Measurements from ENCODE around the gene HDDC3. TPM values are rescaled to one million over a fixed set of nuclear protein-coding genes. Genes with fewer than 3 reads are reported as not detected.

HDDC3 gene
- total RNA-seq, 6 donors from 2014 or later = 5.0 to 19.3 (median 12.5) TPM

DNA sequence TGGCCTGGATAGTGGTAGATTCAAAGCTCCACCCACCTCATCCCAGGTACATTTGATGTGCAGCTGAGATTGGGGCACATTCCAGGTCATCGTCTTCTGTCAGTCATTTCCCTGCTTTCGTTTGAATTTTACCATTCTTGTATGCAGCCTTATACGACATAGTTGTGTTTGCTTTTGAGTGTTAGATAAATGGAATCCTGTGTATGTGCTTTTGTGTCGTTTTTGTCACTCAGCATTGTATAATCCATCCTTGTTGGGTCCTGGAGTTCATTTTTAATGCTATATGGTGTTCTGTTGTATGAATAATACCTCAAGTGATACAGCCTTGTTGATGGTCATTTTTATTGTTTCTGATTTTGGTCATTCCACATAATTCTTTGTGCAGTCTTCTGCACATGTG lies 29.7 kb upstream of the HDDC3 start:
- H3K4me1 ChIP-seq = peaks cover 6 to 10% (median 8%) of the 10 kb centered on the region in 4 donors
- ATAC-seq (ENCODE audit: low FRiP score in 2 of 2) = no peak
- no peak for DNase-seq
- no peaks in the 10 kb centered on the region for H3K27me3 ChIP-seq
- H3K36me3 ChIP-seq = peaks cover 0 to 40% (median 16%) of the 10 kb centered on the region in 4 donors
- H3K27ac ChIP-seq = no peak overlapping the region
- TF ChIP-seq POLR2A (IDR thresholded peaks at IDR 0.05) = no peak
- TF ChIP-seq POLR2AphosphoS5 (IDR thresholded peaks at IDR 0.05) = no peak
- TF ChIP-seq, protein P1, sequence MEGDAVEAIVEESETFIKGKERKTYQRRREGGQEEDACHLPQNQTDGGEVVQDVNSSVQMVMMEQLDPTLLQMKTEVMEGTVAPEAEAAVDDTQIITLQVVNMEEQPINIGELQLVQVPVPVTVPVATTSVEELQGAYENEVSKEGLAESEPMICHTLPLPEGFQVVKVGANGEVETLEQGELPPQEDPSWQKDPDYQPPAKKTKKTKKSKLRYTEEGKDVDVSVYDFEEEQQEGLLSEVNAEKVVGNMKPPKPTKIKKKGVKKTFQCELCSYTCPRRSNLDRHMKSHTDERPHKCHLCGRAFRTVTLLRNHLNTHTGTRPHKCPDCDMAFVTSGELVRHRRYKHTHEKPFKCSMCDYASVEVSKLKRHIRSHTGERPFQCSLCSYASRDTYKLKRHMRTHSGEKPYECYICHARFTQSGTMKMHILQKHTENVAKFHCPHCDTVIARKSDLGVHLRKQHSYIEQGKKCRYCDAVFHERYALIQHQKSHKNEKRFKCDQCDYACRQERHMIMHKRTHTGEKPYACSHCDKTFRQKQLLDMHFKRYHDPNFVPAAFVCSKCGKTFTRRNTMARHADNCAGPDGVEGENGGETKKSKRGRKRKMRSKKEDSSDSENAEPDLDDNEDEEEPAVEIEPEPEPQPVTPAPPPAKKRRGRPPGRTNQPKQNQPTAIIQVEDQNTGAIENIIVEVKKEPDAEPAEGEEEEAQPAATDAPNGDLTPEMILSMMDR (IDR thresholded peaks at IDR 0.05) = no peak
- TF ChIP-seq EP300 (IDR thresholded peaks at IDR 0.05) = no peak
- H3K9me3 ChIP-seq = no peaks in the 10 kb centered on the region
- no peak overlapping the region for H3K4me3 ChIP-seq
- WGBS, 2 donors = 83 to 87% methylated on average over 4 of the region's 4 CpGs

DNA sequence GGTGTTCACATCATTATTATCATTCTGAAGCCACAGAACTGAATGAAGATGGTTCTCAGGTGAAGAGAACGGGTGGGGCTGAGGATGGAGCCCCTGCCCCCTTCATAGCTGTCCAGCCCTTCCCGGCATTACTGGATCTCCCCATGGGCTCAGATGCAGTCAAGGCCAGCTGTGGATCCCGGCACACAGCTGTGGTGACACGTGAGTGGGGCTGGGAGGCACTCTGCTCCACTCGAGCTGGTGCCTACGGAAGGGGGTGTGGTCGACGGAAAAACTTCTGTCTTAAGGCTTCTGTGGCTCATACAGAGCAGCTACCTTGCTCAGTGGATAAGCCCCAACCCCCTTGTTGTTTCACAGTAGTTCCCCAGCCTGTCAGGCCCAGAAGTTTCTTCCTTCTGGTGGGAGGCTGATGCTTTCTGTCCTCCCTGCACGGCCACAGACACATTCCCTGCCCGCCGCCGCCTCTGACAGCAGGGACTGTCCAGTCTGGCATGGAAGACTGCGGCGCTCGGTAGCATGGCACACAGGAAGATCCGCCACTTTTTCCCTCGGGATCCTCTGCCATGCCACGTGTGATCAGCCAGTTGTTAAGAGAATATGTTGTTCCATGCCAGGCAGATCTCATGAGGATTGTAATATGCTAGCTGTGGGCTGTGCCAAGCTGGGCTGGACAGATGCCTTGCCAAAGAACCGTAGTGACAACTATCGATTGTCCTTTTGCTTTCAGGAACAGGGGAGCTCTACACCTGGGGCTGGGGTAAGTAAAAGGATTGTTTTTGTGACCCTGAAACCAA lies 28.1 kb upstream of the HDDC3 start:
- TF ChIP-seq, protein P1 (IDR thresholded peaks at IDR 0.05) = no peak
- no peak for TF ChIP-seq POLR2AphosphoS5 (IDR thresholded peaks at IDR 0.05)
- no peak for TF ChIP-seq EP300 (IDR thresholded peaks at IDR 0.05)
- TF ChIP-seq POLR2A (IDR thresholded peaks at IDR 0.05) = no peak
- WGBS, 2 donors = 86 to 87% methylated on average over 19 of the region's 20 CpGs
- H3K27me3 ChIP-seq = no peaks in the 10 kb centered on the region

DNA sequence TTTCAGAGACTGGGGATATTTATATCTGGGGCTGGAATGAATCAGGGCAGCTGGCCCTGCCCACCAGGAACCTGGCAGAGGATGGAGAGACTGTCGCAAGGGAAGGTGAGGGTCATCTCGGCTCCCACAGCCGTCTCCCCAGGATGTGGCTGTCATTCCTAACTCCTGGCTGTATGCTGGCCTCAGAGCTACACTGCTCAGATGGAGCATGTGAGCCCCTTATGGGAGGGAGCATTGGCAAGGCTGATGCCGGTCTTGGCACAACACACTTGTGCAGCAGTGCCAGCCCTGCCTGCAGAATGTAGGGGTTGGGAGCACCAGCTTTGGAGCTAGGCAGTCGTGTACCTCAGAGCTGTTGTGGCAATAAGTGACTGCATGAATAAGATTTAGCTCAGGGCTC lies 27.5 kb upstream of the HDDC3 start:
- Histone ChIP-seq H3K9me3 (no peaks in the 10 kb centered on the region), H3K4me3 (no peak overlapping the region), H3K36me3 (peaks cover 0 to 28% (median 16%) of the 10 kb centered on the region in 4 donors), H3K4me1 (peaks cover 21 to 29% (median 22%) of the 10 kb centered on the region in 4 donors), H3K27me3 (no peaks in the 10 kb centered on the region), H3K27ac (no peak overlapping the region)
- no peak for TF ChIP-seq POLR2A (IDR thresholded peaks at IDR 0.05)
- TF ChIP-seq, protein P1 (IDR thresholded peaks at IDR 0.05) = no peak
- TF ChIP-seq EP300 (IDR thresholded peaks at IDR 0.05) = no peak
- TF ChIP-seq POLR2AphosphoS5 (IDR thresholded peaks at IDR 0.05) = no peak
- ATAC-seq (ENCODE audit: low FRiP score in 2 of 2) (no peak), DNase-seq (no peak)
- 84 to 88% methylated on average over 1 to 5 of the region's 5 CpGs for WGBS, 2 donors

More for the DNA sequence above, 28.1 kb upstream of the HDDC3 start:
- peaks cover 0 to 29% (median 16%) of the 10 kb centered on the region in 4 donors for H3K36me3 ChIP-seq
- no peak overlapping the region for H3K4me3 ChIP-seq
- no peaks in the 10 kb centered on the region for H3K9me3 ChIP-seq
- H3K4me1 ChIP-seq = peaks cover 17 to 24% (median 18%) of the 10 kb centered on the region in 4 donors
- H3K27ac ChIP-seq = no peak overlapping the region
- no peak for ATAC-seq (ENCODE audit: low FRiP score in 2 of 2)
- DNase-seq = peak in 1 of 2 donors; percentile 49

DNA sequence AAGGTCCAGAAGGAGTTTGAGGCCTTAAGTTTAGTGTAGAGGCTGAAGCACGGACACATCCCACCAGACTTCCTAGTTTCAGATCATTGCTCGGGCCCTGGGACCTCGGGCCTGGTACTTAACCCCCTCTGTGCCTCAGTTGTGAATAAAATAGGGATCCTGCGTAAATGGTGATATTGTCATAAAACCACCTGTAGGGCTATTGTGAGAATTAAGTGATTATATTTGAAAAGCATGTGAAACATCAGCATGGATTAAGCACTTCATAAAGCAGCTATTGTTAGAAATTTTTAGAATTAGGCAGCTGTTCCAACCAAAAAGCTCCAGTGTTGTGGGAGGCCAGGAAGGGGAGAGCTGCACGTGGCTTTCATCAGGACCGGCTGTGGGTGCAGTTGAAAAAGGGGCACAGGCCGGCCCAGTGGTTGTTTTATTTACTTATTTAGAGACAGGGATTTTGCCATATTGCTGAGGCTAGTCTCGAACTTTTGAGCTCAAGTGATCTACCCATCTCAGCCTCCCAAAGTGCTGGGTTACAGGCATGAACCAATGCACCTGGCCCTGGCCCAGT lies 26.8 kb upstream of the HDDC3 start:
- H3K9me3 ChIP-seq = no peaks in the 10 kb centered on the region
- WGBS, 2 donors = 86 to 92% methylated on average over 8 of the region's 8 CpGs
- no peak overlapping the region for H3K27ac ChIP-seq
- peaks cover 0 to 28% (median 16%) of the 10 kb centered on the region in 4 donors for H3K36me3 ChIP-seq
- H3K4me1 ChIP-seq = peaks cover 23 to 35% (median 25%) of the 10 kb centered on the region in 4 donors
- TF ChIP-seq POLR2A (IDR thresholded peaks at IDR 0.05) (no peak), POLR2AphosphoS5 (IDR thresholded peaks at IDR 0.05) (no peak), EP300 (IDR thresholded peaks at IDR 0.05) (no peak)
- TF ChIP-seq, protein P1 (IDR thresholded peaks at IDR 0.05) = no peak
- H3K4me3 ChIP-seq = no peak overlapping the region
- no peaks in the 10 kb centered on the region for H3K27me3 ChIP-seq
- ATAC-seq (ENCODE audit: low FRiP score in 2 of 2) = no peak
- no peak for DNase-seq

Data from upper lobe of left lung (tissue), 6 donors.